Measurements from ENCODE around the gene NFIC.

Gene NFIC

GRCh38 chr19:3406571-3407111 is 40.3 kb downstream of the NFIC start:
- POLR2A ChIA-PET, result no interaction called here
- TF ChIP-seq CTCF (IDR thresholded peaks at IDR 0.05; ENCODE audit: insufficient read depth, low read length, missing control alignments), result no peak
- H3K4me3 ChIP-seq (ENCODE audit: low read depth, low read length), result no peak overlapping the region
- CTCF ChIA-PET, result no interaction called here
- DNase-seq (ENCODE audit: low read depth, low spot score), result no peak

GRCh38 chr19:3407556-3408516 is 41.5 kb downstream of the NFIC start:
- ChIA-PET POLR2A (interaction anchor here (0.5 kb wide), 1 partner anchor 44 kb away, joined by 4 read pairs; no protein-coding TSS in a partner anchor), CTCF (interaction anchor here (0.8 to 2.0 kb wide), 4 partner anchors 12 to 103 kb away, joined by 3 to 9 read pairs (median 3); no protein-coding TSS in a partner anchor)
- no peak for DNase-seq (ENCODE audit: low read depth, low spot score)
- TF ChIP-seq CTCF (IDR thresholded peaks at IDR 0.05; ENCODE audit: insufficient read depth, low read length, missing control alignments), result no peak
- no peak overlapping the region for H3K4me3 ChIP-seq (ENCODE audit: low read depth, low read length)

GRCh38 chr19:3408996-3409345 is 42.6 kb downstream of the NFIC start:
- CTCF ChIA-PET, result interaction anchor here (2.0 kb wide), 1 partner anchor 20 kb away, joined by 9 read pairs; no protein-coding TSS in a partner anchor
- POLR2A ChIA-PET, result interaction anchor here (0.5 kb wide), 1 partner anchor 43 kb away, joined by 4 read pairs; no protein-coding TSS in a partner anchor
- no peak for TF ChIP-seq CTCF (IDR thresholded peaks at IDR 0.05; ENCODE audit: insufficient read depth, low read length, missing control alignments)
- DNase-seq (ENCODE audit: low read depth, low spot score), result no peak
- H3K4me3 ChIP-seq (ENCODE audit: low read depth, low read length), result no peak overlapping the region

GRCh38 chr19:3409346-3410064 is 43.1 kb downstream of the NFIC start:
- POLR2A ChIA-PET, result no interaction called here
- CTCF ChIA-PET, result interaction anchor here (1.3 to 2.0 kb wide), 3 partner anchors 9 to 20 kb away, joined by 3 to 9 read pairs (median 7); no protein-coding TSS in a partner anchor
- H3K4me3 ChIP-seq (ENCODE audit: low read depth, low read length), result no peak overlapping the region
- no peak for DNase-seq (ENCODE audit: low read depth, low spot score)
- no peak for TF ChIP-seq CTCF (IDR thresholded peaks at IDR 0.05; ENCODE audit: insufficient read depth, low read length, missing control alignments)

GRCh38 chr19:3411636-3412035 is 45.3 kb downstream of the NFIC start:
- H3K4me3 ChIP-seq (ENCODE audit: low read depth, low read length), result no peak overlapping the region
- no peak for TF ChIP-seq CTCF (IDR thresholded peaks at IDR 0.05; ENCODE audit: insufficient read depth, low read length, missing control alignments)
- ChIA-PET CTCF (interaction anchor here (0.8 to 4.2 kb wide), 2 partner anchors 14 to 18 kb away, joined by 3 to 27 read pairs; no protein-coding TSS in a partner anchor), POLR2A (no interaction called here)
- DNase-seq (ENCODE audit: low read depth, low spot score), result no peak
